WTC11 (cell line): ENCODE data around the gene GALNT17. TPM values are rescaled to one million over a fixed set of nuclear protein-coding genes. Genes with fewer than 3 reads are reported as not detected.

Experiments
- ATAC-seq: fragments of 200-7000 bp; cut with Tn5 transposase; 2 replicates; pipeline ENCODE4 v1.10.0; 2021; ENCODE audit warnings: mild to moderate bottlenecking, moderate library complexity
- CTCF ChIA-PET: fragments of 300-600 bp; sonication (Branson Sonifier 250); formaldehyde crosslinking; loops from one replicate; lab custom pipeline; 2021; ENCODE audit warnings: antibody characterized with exemption; lab: Charles Lee
- POLR2A ChIA-PET: fragments of 350-600 bp; sonication (Branson Sonifier 250); formaldehyde crosslinking; loops from one replicate; lab custom pipeline; 2021; ENCODE audit warnings: antibody characterized with exemption; lab: Charles Lee
- DNase-seq: peaks from one replicate; pipeline ENCODE4 v3.0.0; 2021; ENCODE audit warnings: low spot score
- H3K27ac Mint-ChIP-seq: 2 replicates; pipeline ENCODE4 v1.8.0; 2021; ENCODE audit warnings: mixed read lengths
- H3K27me3 Mint-ChIP-seq: 2 replicates; pipeline ENCODE4 v1.8.0; 2021; ENCODE audit warnings: low read depth, mild to moderate bottlenecking, moderate library complexity, mixed read lengths
- H3K36me3 Mint-ChIP-seq: 2 replicates; pipeline ENCODE4 v1.8.0; 2021; ENCODE audit warnings: mixed read lengths
- H3K4me1 Mint-ChIP-seq: 2 replicates; pipeline ENCODE4 v1.8.0; 2022; ENCODE audit warnings: mixed read lengths
- H3K4me3 Mint-ChIP-seq: 2 replicates; pipeline ENCODE4 v1.8.0; 2021; ENCODE audit warnings: mild to moderate bottlenecking, moderate library complexity, mixed read lengths
- H3K9me3 Mint-ChIP-seq: 2 replicates; pipeline ENCODE4 v1.8.0; 2021; ENCODE audit warnings: mixed read lengths
- AFF4 ChIP-seq: sonication (generic); formaldehyde crosslinking; IDR thresholded peaks from 2 replicates; pipeline ENCODE4 v1.8.1; 2023; ENCODE audit warnings: mild to moderate bottlenecking, missing genetic modification reagents, borderline replicate concordance
- CREB1 ChIP-seq: sonication (generic); formaldehyde crosslinking; IDR thresholded peaks from 2 replicates; pipeline ENCODE4 v1.8.0; 2023; ENCODE audit warnings: mild to moderate bottlenecking, missing genetic modification reagents
- CTCF ChIP-seq: fragments of 200-600 bp; IDR thresholded peaks from 2 replicates; pipeline ENCODE4 v1.8.0; 2022; ENCODE audit warnings: antibody characterized with exemption
- E2F1 ChIP-seq: sonication (generic); formaldehyde crosslinking; IDR thresholded peaks from 2 replicates; pipeline ENCODE4 v1.8.0; 2022; ENCODE audit warnings: mild to moderate bottlenecking, missing genetic modification reagents
- E2F4 ChIP-seq: sonication (generic); formaldehyde crosslinking; IDR thresholded peaks from 2 replicates; pipeline ENCODE4 v1.8.1; 2022; ENCODE audit warnings: low read depth, mild to moderate bottlenecking, moderate library complexity, missing genetic modification reagents, borderline replicate concordance
- HMGA2 ChIP-seq: fragments of 250-450 bp; sonication (Bioruptor Pico); IDR thresholded peaks from 2 replicates; pipeline ENCODE4 v1.4.0; 2021; ENCODE audit warnings: mild to moderate bottlenecking, moderate library complexity
- NFATC4 ChIP-seq: fragments of 250-450 bp; sonication (Bioruptor Pico); IDR thresholded peaks from 2 replicates; pipeline ENCODE4 v1.9.0; 2021; ENCODE audit warnings: mild to moderate bottlenecking
- PREB ChIP-seq: sonication (generic); formaldehyde crosslinking; IDR thresholded peaks from 2 replicates; pipeline ENCODE4 v1.8.1; 2022; ENCODE audit warnings: mild to moderate bottlenecking, missing genetic modification reagents, moderate library complexity, borderline replicate concordance
- SMAD3 ChIP-seq: sonication (generic); formaldehyde crosslinking; IDR thresholded peaks from 2 replicates; pipeline ENCODE4 v1.8.0; 2022; ENCODE audit warnings: missing genetic modification reagents, mild to moderate bottlenecking, borderline replicate concordance
- SOX15 ChIP-seq: fragments of 250-450 bp; sonication (Bioruptor Pico); IDR thresholded peaks from 2 replicates; pipeline ENCODE4 v1.9.0; 2021; ENCODE audit warnings: mild to moderate bottlenecking
- USF1 ChIP-seq: sonication (generic); formaldehyde crosslinking; IDR thresholded peaks from 2 replicates; pipeline ENCODE4 v1.8.0; 2022; ENCODE audit warnings: mild to moderate bottlenecking, missing genetic modification reagents
- USF2 ChIP-seq: sonication (generic); formaldehyde crosslinking; IDR thresholded peaks from 2 replicates; pipeline ENCODE4 v1.8.1; 2023; ENCODE audit warnings: mild to moderate bottlenecking, missing genetic modification reagents, moderate library complexity
- ZMAT4 ChIP-seq: fragments of 250-450 bp; sonication (Bioruptor Pico); IDR thresholded peaks from 2 replicates; pipeline ENCODE4 v1.9.0; 2021; ENCODE audit warnings: mild to moderate bottlenecking
- total RNA-seq: library from RNA; stranded (reverse); gene quantifications from 3 replicates; pipeline ENCODE4 v1.2.3, GENCODE V29; 2021

The GALNT17 gene
- total RNA-seq, 1 experiment from 2014 or later: 61.1 TPM

- POLR2A ChIA-PET: no interaction called here
- peak; percentile 15 for DNase-seq
- peak; percentile 23; the same call in 1 of the 2 replicates for TF ChIP-seq CTCF
- no peak for TF ChIP-seq ZMAT4 (CRISPR knock-in tag)
- TF ChIP-seq, all 79 proteins: peak for 1
- H3K4me3 Mint-ChIP-seq: no peak overlapping the region
- CTCF ChIA-PET: no interaction called here
- H3K36me3 Mint-ChIP-seq: peaks cover 37% of the 10 kb centered on the region
- H3K27me3 Mint-ChIP-seq: peaks cover 2% of the 10 kb centered on the region
- H3K9me3 Mint-ChIP-seq: peaks cover 28% of the 10 kb centered on the region
- H3K4me1 Mint-ChIP-seq: peaks cover 29% of the 10 kb centered on the region
- peak; percentile 85 for ATAC-seq
- H3K27ac Mint-ChIP-seq: no peak overlapping the region; the same call in 1 of the 2 replicates
Observed at GRCh38 chr7:71511361-71511807, 379.4 kb downstream of the GALNT17 start.

- H3K27ac Mint-ChIP-seq: peak overlapping the region; percentile 21; the same call in 1 of the 2 replicates
- H3K36me3 Mint-ChIP-seq: peaks cover 84% of the 10 kb centered on the region
- ATAC-seq (no peak), DNase-seq (no peak)
- POLR2A ChIA-PET: no interaction called here
- peaks cover 55% of the 10 kb centered on the region for H3K9me3 Mint-ChIP-seq
- peaks cover 4% of the 10 kb centered on the region; the same call in 1 of the 2 replicates for H3K4me1 Mint-ChIP-seq
- no peak overlapping the region for H3K4me3 Mint-ChIP-seq
- CTCF ChIA-PET: interaction anchor here (0.7 to 0.8 kb wide), 2 partner anchors 35 to 215 kb away, joined by 3 to 4 read pairs; no protein-coding TSS in a partner anchor
- TF ChIP-seq NFATC4 (no peak), E2F1 (no peak), SMAD3 (no peak), USF2 (CRISPR knock-in tag) (no peak), HMGA2 (CRISPR knock-in tag) (no peak), CREB1 (CRISPR knock-in tag) (no peak), SOX15 (no peak), USF1 (no peak), AFF4 (CRISPR knock-in tag) (no peak), CTCF (no peak), PREB (CRISPR knock-in tag) (no peak), E2F4 (CRISPR knock-in tag) (no peak)
- H3K27me3 Mint-ChIP-seq: peaks cover 2% of the 10 kb centered on the region
Observed at GRCh38 chr7:71517940-71518699, 386.2 kb downstream of the GALNT17 start.
